Stimulated activated CD4-positive, alpha-beta T cell treated with anti-CD3 and anti-CD28 coated beads, Interleukin-4, amount 100 ng/mL, for 48 hours (primary cell): ENCODE measurements around the gene PSMC5.

ENCODE experiments used
- DNase-seq, 2 donors: peaks; one replicate each; pipeline ENCODE4 v3.0.0-alpha.2; 2020; ENCODE audit warnings: low read depth in 2 of 2

Gene PSMC5

DNA sequence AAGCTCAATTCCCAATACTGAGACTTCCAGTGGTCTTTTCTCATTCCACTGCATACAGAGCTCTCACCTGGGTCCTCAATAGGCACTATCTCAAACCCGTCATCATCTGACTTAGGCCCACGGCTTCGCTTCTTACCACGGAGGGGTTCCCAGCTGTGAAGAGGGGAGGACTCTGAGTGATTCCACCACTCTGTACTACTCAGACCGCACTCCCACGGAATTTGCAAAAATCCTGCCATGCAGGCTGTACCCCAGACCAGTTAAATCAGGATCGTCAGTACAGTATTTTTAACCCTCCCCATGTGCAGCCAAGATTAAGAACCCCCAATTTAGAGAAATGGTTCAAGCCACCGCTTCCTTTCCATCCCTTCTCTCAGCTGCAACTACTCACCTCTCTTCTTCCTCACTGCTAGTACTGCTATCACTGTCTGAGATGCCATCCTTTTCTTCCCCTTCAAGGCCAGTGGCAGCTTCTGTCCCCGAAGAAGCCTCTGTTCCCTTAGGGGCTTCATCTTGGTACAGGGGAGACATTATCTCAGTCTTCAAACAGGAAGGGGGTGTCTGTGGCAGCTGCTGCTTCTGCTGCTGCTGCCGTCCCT is 6.2 kb upstream of the PSMC5 start:
- no peak for DNase-seq

DNA sequence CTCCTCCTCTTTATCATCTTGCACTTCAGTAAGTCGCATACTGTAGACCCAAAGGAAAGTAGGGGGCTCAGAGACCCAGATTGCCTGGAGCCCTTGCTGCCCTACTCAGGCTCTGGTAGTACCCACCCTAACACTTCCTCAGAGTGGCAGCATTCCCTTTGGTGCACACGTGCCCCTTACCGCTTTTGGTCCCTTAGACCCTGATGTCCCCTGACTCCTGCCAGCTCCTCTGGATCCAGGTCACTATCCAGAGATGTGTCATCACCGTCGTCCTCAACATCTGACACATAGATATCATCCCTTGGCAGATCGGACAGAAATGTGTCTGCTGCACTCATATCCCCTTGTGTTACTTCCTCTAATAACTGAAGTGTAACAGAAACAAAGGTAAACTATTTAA is 5.4 kb upstream of the PSMC5 start:
- no peak for DNase-seq

DNA sequence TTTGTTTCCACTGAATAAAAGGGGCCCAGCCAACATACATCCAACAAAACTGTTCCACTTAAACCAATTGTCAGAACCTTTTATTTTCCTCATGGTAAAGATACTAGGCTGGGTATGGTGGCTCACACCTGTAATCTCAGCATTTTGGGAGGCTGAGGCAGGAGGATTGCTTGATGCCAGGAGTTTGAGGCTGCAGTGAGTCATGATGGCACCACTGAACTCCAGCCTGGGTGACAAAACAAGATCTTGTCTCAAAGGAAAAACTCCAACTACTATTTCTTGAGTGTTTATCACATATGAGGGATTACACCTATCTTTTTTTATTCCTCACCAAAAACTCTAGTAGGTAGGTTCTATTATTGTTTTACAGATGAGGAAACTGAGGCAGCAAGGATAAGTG is 4.7 kb upstream of the PSMC5 start:
- DNase-seq = no peak

DNA sequence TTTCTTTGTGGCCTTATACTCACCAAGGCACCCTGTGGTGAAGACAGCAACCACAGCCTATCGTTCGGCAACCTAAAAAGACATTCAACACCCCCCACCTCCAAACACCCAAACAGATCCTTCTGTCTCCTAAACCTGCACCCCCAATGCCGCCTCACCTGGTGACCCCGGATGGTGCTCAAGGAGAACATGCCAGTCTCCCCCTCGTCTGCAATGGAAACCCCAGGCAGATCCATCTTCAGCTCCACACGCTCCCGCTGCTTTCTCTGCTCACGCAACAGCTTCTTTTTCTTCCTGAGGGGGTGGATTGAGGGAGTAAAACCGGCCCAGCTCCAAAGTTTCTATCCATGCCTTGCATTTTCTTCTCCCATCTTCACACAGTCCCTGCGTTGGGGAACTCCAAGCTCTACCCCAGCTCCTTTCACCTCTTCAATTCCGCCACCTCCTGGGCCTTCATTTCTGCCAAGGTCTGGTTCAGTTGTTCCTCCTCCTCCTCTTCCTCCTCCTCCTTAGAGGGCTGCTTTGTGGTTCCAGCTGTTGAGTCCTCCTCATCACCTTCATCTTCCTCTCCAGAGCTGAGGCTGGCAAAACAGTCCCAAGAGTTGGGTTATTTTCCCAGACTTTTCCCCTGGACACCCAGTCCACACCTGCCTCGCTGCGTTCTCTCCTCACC is 3.4 kb upstream of the PSMC5 start:
- no peak for DNase-seq

DNA sequence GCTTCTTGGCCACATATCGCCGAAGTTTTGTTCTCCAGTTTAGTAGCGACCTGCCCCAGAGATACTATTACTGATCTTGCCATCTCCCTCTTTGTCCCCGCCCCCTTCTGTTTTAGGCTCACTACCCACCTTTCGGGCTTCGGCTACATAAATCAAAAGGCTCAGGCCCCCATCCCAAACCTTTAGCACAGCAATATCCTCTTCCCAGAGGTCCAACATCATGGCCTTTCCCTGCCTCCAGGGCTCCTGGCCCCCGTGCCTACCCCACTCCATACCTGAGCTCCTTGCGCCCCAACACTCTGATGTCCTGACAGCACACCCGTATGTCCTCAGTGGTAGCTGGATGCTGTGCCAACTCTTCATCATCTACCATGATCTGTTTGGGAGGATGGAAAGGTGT is 2.9 kb upstream of the PSMC5 start:
- no peak for DNase-seq

DNA sequence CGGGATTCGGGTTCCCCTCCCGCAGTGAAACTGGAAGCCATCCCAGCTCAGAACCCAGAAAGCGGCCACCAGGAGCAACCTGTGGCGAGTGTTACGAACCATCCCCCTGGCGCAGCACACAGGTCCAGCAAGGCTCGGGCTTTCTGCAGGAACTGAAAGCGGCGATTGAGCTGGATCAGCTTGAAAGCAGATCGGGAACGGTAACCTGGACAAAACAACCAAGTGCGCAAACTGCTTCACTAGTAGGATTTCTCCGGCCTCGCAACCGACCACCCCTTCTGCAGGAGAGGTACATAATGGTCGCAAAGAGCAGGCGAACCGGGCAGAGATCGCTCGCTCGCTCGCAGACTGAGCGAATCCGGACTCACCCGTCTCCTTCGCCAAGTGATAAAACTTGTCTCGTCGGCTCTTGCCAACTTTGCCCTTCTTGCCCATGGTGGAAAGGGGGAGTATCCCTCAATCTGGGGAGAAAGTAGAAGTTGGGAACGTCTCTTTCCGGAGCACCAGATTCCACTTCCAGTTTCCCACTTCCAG is 696 bp upstream of the PSMC5 start:
- DNase-seq = no peak

DNA sequence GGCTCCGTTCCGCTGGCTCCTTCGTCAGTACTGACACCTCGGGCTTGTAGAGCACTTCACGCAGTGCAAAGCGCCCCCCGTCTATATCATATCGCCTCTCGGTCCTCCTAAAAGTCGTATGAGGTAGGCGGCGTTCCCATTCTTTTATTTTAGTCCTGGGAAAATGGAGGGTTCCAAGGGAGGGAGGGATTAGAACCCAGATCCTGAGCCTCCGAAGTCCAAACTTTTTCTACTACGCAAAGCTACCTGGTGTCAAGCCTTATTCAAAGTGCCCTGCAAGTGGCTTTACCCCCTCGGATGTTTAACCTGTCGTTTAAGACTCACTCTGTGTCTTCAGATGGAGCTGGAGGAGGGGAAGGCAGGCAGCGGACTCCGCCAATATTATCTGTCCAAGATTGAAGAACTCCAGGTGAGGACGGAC is 580 bp downstream of the PSMC5 start:
- DNase-seq = no peak

DNA sequence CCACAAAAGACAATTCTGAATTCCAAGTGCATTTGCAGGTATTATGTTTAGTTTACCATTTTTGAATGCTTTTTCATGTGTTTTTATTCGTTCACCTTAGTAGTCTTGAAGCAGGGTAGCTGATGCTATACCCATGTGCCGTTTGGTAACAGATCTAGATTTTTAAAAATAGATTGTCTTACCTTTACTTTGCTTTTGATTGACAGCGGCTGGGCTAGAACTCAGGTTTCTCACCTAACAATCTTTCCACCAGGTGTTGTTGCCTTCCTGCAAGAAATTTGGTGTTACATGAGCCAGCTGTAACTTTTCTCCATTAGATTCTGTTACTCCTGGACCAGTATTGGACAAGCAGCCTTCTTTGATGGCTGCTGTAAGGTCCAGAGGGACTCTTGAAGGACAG is 1.7 kb downstream of the PSMC5 start:
- DNase-seq = no peak

DNA sequence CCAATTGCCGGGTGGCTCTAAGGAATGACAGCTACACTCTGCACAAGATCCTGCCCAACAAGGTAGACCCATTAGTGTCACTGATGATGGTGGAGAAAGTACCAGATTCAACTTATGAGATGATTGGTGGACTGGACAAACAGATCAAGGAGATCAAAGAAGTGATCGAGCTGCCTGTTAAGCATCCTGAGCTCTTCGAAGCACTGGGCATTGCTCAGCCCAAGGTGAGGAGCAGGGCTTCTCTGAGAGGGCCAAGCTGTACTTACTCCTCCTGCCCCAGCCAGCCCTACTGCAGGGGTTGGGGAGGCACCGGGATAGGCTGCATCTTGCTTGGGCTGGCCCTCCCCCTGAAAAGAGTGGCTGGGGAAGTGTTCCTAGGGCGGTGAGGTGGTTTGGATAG is 3.0 kb downstream of the PSMC5 start:
- DNase-seq = no peak

DNA sequence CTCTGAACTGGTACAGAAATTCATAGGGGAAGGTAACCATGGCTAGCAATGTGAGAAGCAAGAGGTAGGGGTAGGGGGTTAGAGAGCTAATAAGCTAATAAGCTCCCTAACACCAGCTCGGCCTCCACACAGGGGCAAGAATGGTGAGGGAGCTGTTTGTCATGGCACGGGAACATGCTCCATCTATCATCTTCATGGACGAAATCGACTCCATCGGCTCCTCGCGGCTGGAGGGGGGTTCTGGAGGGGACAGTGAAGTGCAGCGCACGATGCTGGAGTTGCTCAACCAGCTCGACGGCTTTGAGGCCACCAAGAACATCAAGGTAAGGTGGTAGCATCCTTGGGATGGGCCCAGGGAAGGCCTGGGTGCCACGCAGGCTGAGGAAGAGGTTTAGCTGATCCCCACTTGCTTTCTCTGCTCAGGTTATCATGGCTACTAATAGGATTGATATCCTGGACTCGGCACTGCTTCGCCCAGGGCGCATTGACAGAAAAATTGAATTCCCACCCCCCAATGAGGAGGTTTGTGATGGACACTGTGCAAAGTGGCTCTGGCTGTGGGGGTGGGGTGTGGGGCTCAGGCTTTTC is 3.8 kb downstream of the PSMC5 start:
- no peak for DNase-seq

DNA sequence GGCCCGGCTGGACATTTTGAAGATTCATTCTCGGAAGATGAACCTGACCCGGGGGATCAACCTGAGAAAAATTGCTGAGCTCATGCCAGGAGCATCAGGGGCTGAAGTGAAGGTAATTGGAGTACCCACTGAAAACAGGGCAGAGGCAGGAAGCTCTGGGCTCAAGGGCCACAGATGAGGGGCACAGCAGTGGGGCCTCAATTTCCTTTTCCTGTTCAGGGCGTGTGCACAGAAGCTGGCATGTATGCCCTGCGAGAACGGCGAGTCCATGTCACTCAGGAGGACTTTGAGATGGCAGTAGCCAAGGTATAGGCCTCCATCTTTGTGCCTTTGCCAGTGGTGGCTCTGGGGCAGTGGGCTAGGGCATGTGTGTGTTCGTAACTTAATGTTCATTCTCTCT is 4.3 kb downstream of the PSMC5 start:
- no peak for DNase-seq

DNA sequence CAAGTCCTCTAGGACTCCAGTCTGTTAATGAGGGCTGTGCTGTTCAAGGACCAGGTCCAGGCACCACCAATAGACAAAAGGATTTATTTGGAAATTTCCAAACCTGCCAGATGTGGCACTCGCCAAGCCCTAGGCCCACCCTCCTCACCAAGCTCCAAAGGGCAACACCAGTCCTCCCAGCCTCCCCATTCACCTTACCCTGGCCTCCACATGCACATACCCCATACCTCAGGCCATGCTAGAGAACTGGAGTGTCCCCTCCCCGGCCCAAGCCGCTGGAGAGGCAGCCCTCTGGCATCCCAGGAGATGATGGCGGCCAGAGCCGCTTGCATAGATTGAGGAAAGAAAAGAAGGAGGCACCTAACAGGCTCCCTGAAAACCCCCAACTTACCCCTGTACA is 4.8 kb downstream of the PSMC5 start:
- no peak for DNase-seq

DNA sequence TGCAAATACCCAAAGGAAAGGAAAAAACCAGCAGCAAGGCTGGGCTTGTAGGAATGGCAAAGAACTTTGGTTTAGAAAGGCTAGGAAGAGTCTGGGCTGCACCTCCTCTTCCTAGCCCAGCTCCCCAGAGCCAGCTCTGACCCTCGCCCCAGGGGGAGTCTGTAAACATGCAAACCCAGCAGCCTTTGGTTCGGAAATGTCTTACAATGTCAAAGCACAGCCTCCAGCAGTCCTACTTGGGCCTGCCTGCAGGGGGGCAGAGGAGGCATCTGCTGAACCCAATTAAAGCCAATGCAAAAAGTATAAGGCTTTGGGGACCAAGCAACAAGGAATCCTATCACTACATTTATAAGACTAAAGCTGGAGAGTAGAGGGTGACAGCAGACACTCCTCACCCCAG is 5.2 kb downstream of the PSMC5 start:
- no peak for DNase-seq

DNA sequence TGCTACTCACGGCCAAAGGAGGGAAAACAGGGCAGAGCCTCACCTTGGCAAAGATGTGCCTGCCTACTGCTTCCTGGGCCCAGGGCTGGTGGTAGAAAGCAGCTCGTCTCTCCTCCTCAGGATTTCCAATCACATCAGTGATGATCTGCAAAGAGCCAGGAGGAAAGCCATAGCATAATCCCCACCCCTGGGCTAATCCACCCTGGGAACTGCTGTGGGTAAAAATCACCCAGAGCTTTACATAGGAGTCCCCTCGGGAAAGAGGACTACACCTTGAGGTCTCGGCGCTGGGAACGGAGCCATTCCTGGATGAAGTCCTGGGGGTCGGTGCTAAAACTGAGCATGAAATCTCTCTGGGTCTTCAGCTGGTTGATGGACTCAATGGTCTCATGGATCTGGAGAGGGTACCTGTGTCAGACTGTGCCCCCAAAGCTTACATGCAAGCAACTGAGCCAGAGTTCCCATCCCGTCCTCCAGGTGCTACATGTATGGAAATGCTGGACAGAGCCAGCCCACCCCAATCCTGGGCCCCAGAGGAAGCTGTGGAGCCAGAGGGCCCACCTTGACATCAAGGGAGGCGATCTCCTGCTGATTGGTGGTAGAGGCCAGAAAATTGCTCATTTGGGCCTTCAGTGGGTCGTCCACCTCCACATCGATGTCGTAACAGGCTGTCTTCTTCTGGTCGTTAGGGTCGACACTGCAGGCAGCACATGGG is 6.0 kb downstream of the PSMC5 start:
- no peak for DNase-seq

DNA sequence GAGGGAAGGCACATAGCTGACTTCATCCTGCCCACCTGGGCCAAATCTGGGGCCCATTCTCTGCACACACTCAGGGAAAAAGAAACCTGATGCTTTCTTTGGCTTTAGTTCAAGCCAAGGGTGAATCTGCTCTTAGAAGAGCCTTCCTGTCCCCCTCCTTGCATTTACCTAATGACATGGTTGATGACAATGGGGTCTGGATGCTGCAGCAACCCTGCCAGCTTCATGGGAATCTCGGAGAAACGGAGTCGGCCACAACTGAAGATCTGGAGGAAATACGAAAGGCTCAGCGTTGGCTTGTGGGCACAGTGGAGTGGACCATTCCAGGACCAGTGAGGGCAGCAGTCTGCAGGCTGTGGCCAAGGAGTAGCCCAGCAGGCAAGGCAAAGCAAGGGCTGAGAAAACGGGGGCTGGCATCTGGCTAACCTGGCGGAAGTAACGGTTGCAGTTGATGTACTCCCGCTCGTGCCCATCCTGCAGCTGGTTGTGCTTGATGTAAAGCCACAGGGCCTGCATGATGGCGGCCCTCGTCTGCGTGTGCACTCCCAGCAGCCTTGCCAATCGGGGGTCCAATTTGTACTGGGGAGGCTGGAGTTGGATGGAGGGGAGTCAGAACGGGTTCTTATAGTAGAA is 6.6 kb downstream of the PSMC5 start:
- no peak for DNase-seq

DNA sequence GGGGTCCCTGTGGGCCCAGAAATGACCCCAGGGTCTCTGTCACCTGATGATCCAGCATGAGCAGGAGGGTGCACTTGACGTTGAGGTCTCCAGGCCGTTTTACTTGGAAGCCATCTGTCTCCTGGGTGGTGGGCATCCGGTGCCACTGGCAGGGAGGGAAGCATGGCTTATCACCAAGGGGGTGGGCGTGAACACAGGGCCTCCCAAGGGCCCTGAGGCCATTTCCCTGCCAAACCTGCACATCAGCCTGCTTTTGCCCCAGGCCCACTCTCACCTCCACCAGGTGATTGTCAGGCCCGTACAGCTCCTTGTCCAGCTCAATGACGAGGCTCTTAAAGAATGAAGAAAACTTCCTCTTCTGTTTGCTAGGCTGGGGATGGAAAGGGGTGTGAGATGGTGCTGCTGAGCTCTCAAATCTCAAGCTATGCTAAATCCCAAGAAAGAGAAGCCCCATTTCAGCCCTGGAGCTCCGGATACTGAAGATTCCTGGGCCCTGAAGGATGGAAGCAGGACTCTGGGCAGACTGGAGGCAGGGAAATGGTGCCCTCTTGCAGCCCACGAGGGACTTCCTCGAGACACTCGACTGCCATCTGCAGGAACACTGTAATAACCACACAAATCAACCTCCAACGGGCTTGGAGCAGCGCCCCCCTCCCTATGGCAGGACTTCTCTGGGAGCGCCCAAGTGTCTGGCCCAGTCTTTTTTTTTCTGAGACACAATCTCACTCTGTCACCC is 7.4 kb downstream of the PSMC5 start:
- DNase-seq = peak in 1 of 2 donors; percentile 67

DNA sequence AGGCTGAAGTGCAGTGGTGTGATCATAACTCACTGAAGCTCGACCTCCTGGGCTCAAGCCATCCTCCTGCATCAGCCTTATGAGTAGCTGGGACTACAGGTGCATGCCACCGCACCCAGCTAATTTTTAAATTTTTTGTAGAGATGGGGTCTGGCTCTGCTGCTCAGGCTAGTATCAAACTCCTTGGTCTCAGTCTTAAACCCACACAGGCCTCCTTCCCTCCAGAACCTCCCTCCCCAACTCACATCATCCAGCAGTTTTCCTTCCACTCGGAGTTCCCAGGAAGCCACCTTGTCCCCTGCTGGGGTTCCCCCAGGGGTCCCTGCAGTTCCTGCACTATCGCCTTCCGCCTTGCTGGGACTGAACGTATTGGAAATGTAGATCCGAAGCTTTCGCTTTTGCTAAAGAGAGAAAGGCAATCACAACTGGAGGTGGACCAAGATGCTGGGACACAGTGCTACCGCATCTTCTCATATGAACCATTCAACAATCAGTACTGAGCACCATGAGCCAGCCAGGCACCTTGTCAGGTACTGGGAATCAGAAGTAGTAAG is 8.0 kb downstream of the PSMC5 start:
- no peak for DNase-seq

DNA sequence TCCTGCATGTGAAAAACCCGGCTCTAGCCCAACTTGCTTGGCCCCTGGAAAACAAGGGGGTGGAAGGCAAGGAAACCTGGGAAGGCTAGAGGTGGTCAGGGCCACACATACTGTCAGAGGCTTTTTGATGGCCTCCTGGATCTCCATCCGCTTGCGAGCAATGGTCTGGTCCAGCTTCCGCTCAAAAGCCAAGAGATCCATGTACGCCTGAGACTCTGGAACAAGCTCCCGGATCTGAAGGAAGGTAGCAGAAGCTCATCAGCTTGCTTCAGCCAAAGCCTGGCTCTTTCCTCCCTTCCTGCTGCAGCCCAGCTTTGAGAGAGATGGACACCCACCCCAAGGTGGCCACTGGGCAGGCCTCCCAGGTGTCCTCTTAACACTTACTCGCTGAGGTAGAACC is 9.6 kb downstream of the PSMC5 start:
- DNase-seq = no peak

DNA sequence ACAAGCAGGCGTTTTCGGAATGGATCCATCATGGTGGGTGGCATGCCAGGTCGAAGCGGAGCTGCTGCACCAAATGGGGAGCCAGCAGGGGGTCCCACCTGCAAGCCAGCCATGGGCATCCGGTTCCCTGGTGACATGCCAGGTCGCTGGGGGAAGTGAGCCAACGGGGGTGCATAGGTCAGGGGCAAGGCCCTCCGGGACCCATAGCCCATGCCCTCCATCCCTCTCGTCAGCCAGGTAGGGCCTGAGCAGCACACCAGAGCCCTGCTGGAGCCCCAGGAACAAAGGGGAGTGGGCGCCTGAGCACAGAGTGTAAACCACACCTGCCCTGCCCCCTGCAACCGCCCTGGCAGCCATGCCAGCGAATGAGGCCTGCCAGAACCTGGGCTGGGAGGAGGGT is 10.2 kb downstream of the PSMC5 start:
- DNase-seq = no peak

DNA sequence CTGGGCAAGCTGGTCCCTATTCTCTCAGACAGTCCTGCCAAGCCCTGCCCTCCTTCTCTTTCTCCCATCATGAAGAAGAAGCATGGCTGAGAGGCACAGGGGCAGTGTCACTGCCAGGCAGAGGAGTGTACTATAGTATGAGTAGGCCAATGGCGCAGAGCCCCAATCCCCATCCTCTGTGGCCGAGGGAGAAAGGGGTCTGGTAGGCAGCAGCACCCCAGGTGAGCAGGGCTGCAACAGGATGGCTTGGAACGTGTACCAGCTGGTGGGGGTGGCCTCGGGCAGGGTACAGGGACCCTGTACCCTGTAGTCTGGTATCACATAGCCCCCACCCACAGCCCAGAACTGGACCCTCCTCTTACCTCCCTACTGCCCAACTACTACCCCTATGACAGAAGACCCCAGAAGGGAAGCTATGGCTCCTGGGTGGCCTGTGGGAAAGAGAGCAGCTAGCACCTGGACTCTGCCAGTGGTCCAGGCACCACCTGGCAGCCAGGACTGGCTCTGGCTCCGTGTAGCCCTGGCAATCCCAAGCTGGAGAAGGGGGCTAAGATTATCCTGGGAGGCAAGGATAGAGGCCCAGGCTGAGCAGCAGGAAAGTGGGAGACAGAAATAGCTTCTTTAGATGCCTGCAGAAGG is 10.8 kb downstream of the PSMC5 start:
- no peak for DNase-seq
